IPS-20b (cell line): ENCODE results near the gene NPAS3.
A peak's percentile ranks its signal among the peaks of the same experiment; 100 is the strongest.

Experiments used
- H3K27ac ChIP-seq: one replicate; pipeline ENCODE4 v1.5.1; 2013; ENCODE audit warnings: low read length
- H3K27me3 ChIP-seq: 2 replicates; pipeline ENCODE4 v1.6.1; 2013; ENCODE audit warnings: mild to moderate bottlenecking, low read length, inconsistent platforms; ENCODE audit not compliant: insufficient read depth
- H3K36me3 ChIP-seq: 2 replicates; pipeline ENCODE4 v1.6.1; 2013; ENCODE audit warnings: low read depth, mild to moderate bottlenecking, inconsistent platforms, low read length, moderate library complexity; ENCODE audit not compliant: insufficient read depth
- H3K4me1 ChIP-seq: 2 replicates; pipeline ENCODE4 v1.6.1; 2013; ENCODE audit warnings: mild to moderate bottlenecking, control low read depth, inconsistent platforms, low read length, moderate library complexity; ENCODE audit not compliant: insufficient read depth
- H3K4me3 ChIP-seq: 2 replicates; pipeline ENCODE4 v1.5.1; 2013; ENCODE audit warnings: mild to moderate bottlenecking, low read length, inconsistent platforms
- H3K9ac ChIP-seq: 2 replicates; pipeline ENCODE4 v1.6.1; 2013; ENCODE audit warnings: low read depth, mild to moderate bottlenecking, inconsistent platforms, low read length, moderate library complexity
- H3K9me3 ChIP-seq: 2 replicates; pipeline ENCODE4 v1.6.1; 2013; ENCODE audit warnings: mild to moderate bottlenecking, low read depth, low read length, inconsistent platforms; ENCODE audit not compliant: insufficient read depth

Gene NPAS3

GRCh38 chr14:33103489-33103888, 164.8 kb downstream of the NPAS3 start:
- H3K27ac ChIP-seq = no peak overlapping the region
- H3K4me3 ChIP-seq = no peak overlapping the region

GRCh38 chr14:33103966-33104365, 165.3 kb downstream of the NPAS3 start:
- Histone ChIP-seq H3K27ac (no peak overlapping the region), H3K9me3 (no peaks in the 10 kb centered on the region), H3K9ac (no peak overlapping the region), H3K36me3 (no peaks in the 10 kb centered on the region), H3K4me3 (no peak overlapping the region), H3K4me1 (no peaks in the 10 kb centered on the region), H3K27me3 (no peaks in the 10 kb centered on the region)

More at GRCh38 chr14:33103489-33103888, 164.8 kb downstream of the NPAS3 start:
- H3K4me1 ChIP-seq = no peaks in the 10 kb centered on the region
- no peaks in the 10 kb centered on the region for H3K36me3 ChIP-seq
- no peaks in the 10 kb centered on the region for H3K9me3 ChIP-seq
- H3K9ac ChIP-seq = no peak overlapping the region
- H3K27me3 ChIP-seq = no peaks in the 10 kb centered on the region

GRCh38 chr14:33110737-33111443, 172.2 kb downstream of the NPAS3 start:
- Histone ChIP-seq H3K27me3 (no peaks in the 10 kb centered on the region), H3K4me3 (no peak overlapping the region), H3K4me1 (peaks cover 10% of the 10 kb centered on the region; the same call in 1 of the 2 replicates), H3K9me3 (no peaks in the 10 kb centered on the region), H3K9ac (peak overlapping the region; percentile 15; the same call in 1 of the 2 replicates), H3K36me3 (no peaks in the 10 kb centered on the region), H3K27ac (no peak overlapping the region)

- Histone ChIP-seq H3K27me3 (no peaks in the 10 kb centered on the region), H3K4me3 (no peak overlapping the region), H3K36me3 (no peaks in the 10 kb centered on the region), H3K4me1 (peaks cover 10% of the 10 kb centered on the region; the same call in 1 of the 2 replicates), H3K9ac (no peak overlapping the region), H3K9me3 (no peaks in the 10 kb centered on the region), H3K27ac (no peak overlapping the region)
These were observed 175.7 kb downstream of the NPAS3 start for GRCh38 chr14:33114331-33114730.

- Histone ChIP-seq H3K27me3 (no peaks in the 10 kb centered on the region), H3K9me3 (no peaks in the 10 kb centered on the region), H3K4me3 (no peak overlapping the region), H3K27ac (no peak overlapping the region), H3K36me3 (no peaks in the 10 kb centered on the region), H3K4me1 (no peaks in the 10 kb centered on the region), H3K9ac (no peak overlapping the region)
These were observed 180.0 kb downstream of the NPAS3 start for GRCh38 chr14:33118668-33119067.

- H3K27me3 ChIP-seq = no peaks in the 10 kb centered on the region
- H3K4me1 ChIP-seq = no peaks in the 10 kb centered on the region
- no peak overlapping the region for H3K27ac ChIP-seq
- no peak overlapping the region for H3K9ac ChIP-seq
- no peaks in the 10 kb centered on the region for H3K36me3 ChIP-seq
- no peak overlapping the region for H3K4me3 ChIP-seq
- no peaks in the 10 kb centered on the region for H3K9me3 ChIP-seq
These were observed 181.7 kb downstream of the NPAS3 start for GRCh38 chr14:33120341-33120740.

- no peaks in the 10 kb centered on the region for H3K9me3 ChIP-seq
- no peak overlapping the region for H3K27ac ChIP-seq
- H3K9ac ChIP-seq = no peak overlapping the region
- H3K4me1 ChIP-seq = no peaks in the 10 kb centered on the region
- H3K4me3 ChIP-seq = no peak overlapping the region
- H3K27me3 ChIP-seq = no peaks in the 10 kb centered on the region
- no peaks in the 10 kb centered on the region for H3K36me3 ChIP-seq
These were observed 182.3 kb downstream of the NPAS3 start for GRCh38 chr14:33120966-33121365.

GRCh38 chr14:33123281-33123680, 184.6 kb downstream of the NPAS3 start:
- no peaks in the 10 kb centered on the region for H3K36me3 ChIP-seq
- no peak overlapping the region for H3K9ac ChIP-seq
- no peaks in the 10 kb centered on the region for H3K9me3 ChIP-seq
- no peak overlapping the region for H3K27ac ChIP-seq
- no peaks in the 10 kb centered on the region for H3K27me3 ChIP-seq
- no peaks in the 10 kb centered on the region for H3K4me1 ChIP-seq
- H3K4me3 ChIP-seq = no peak overlapping the region

- Histone ChIP-seq H3K9ac (no peak overlapping the region), H3K27me3 (no peaks in the 10 kb centered on the region), H3K4me1 (no peaks in the 10 kb centered on the region), H3K4me3 (no peak overlapping the region), H3K27ac (no peak overlapping the region), H3K9me3 (no peaks in the 10 kb centered on the region), H3K36me3 (no peaks in the 10 kb centered on the region)
These were observed 187.8 kb downstream of the NPAS3 start for GRCh38 chr14:33126433-33126832.

GRCh38 chr14:33127531-33127930, 188.9 kb downstream of the NPAS3 start:
- Histone ChIP-seq H3K36me3 (no peaks in the 10 kb centered on the region), H3K9me3 (no peaks in the 10 kb centered on the region), H3K9ac (no peak overlapping the region), H3K4me1 (no peaks in the 10 kb centered on the region), H3K4me3 (no peak overlapping the region), H3K27me3 (no peaks in the 10 kb centered on the region), H3K27ac (no peak overlapping the region)

- H3K4me3 ChIP-seq = no peak overlapping the region
- no peak overlapping the region for H3K27ac ChIP-seq
- H3K36me3 ChIP-seq = no peaks in the 10 kb centered on the region
- H3K9me3 ChIP-seq = no peaks in the 10 kb centered on the region
- H3K9ac ChIP-seq = no peak overlapping the region
- peaks cover 11% of the 10 kb centered on the region; the same call in 1 of the 2 replicates for H3K4me1 ChIP-seq
- H3K27me3 ChIP-seq = no peaks in the 10 kb centered on the region
These were observed 193.1 kb downstream of the NPAS3 start for GRCh38 chr14:33131801-33132200.

GRCh38 chr14:33134162-33134561, 195.5 kb downstream of the NPAS3 start:
- H3K9ac ChIP-seq = no peak overlapping the region
- H3K4me3 ChIP-seq = no peak overlapping the region
- no peak overlapping the region for H3K27ac ChIP-seq
- peaks cover 11% of the 10 kb centered on the region; the same call in 1 of the 2 replicates for H3K4me1 ChIP-seq
- H3K9me3 ChIP-seq = no peaks in the 10 kb centered on the region
- H3K27me3 ChIP-seq = no peaks in the 10 kb centered on the region
- no peaks in the 10 kb centered on the region for H3K36me3 ChIP-seq
